ENCODE results near the gene JMJD1C.
"Not testable (repeated sequence)": the region's sequence is repeated elsewhere in the genome, so short reads cannot be mapped to it uniquely, and the experiment has no call there.

JMJD1C gene, protein sequence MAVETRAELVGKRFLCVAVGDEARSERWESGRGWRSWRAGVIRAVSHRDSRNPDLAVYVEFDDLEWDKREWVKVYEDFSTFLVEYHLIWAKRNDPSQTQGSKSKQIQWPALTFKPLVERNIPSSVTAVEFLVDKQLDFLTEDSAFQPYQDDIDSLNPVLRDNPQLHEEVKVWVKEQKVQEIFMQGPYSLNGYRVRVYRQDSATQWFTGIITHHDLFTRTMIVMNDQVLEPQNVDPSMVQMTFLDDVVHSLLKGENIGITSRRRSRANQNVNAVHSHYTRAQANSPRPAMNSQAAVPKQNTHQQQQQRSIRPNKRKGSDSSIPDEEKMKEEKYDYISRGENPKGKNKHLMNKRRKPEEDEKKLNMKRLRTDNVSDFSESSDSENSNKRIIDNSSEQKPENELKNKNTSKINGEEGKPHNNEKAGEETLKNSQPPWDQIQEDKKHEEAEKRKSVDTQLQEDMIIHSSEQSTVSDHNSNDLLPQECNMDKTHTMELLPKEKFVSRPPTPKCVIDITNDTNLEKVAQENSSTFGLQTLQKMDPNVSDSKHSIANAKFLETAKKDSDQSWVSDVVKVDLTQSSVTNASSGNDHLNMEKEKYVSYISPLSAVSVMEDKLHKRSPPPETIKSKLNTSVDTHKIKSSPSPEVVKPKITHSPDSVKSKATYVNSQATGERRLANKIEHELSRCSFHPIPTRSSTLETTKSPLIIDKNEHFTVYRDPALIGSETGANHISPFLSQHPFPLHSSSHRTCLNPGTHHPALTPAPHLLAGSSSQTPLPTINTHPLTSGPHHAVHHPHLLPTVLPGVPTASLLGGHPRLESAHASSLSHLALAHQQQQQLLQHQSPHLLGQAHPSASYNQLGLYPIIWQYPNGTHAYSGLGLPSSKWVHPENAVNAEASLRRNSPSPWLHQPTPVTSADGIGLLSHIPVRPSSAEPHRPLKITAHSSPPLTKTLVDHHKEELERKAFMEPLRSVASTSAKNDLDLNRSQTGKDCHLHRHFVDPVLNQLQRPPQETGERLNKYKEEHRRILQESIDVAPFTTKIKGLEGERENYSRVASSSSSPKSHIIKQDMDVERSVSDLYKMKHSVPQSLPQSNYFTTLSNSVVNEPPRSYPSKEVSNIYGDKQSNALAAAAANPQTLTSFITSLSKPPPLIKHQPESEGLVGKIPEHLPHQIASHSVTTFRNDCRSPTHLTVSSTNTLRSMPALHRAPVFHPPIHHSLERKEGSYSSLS (N-terminal part only)

DNA sequence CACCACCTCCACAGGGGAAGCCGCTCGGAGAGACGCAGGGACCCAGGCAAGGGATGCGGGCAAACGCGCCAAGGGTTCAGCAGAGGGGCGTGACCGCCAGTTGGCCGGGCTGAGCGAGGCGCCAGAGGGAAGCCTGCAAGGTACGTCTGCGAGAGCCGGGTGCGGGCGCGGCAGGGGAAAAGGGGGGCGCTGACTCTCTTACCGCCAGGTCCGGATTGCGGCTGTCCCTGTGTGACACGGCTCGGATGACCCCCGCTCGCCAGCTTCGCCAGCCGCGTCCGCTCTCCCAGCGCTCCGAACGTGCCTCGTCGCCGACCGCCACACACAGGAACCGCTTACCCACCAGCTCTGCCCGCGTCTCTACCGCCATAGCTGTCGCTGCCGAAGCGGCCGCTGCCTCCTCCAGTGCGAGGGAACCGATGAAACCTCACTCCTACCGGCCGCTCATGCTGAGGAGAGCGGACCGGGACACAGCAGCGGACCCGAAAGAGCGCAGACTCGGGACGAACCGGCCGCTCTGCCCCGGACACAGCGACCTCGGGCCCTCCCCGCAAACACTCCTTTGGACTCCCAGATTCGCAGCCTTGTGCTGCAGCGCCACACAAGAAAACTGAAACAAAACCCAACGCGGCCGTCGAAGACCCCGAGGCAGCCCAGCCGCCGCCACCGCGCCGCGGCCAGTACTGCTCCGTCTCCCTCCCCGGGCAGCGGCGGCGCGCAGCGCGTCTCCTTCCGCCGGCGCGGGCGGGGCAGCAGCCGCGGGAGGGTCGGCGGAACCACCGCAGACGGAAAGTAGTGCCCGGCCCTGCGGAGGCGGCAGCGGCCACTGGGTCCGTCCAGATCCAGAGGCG, at the start of gene JMJD1C:
Gene JMJD1C, minus strand, starts transcription at position 685 of the 851 bp plus-strand sequence. Its CDS starts 315 bp downstream, at position 370.
- peak; percentile 30 for DNase-seq

DNA sequence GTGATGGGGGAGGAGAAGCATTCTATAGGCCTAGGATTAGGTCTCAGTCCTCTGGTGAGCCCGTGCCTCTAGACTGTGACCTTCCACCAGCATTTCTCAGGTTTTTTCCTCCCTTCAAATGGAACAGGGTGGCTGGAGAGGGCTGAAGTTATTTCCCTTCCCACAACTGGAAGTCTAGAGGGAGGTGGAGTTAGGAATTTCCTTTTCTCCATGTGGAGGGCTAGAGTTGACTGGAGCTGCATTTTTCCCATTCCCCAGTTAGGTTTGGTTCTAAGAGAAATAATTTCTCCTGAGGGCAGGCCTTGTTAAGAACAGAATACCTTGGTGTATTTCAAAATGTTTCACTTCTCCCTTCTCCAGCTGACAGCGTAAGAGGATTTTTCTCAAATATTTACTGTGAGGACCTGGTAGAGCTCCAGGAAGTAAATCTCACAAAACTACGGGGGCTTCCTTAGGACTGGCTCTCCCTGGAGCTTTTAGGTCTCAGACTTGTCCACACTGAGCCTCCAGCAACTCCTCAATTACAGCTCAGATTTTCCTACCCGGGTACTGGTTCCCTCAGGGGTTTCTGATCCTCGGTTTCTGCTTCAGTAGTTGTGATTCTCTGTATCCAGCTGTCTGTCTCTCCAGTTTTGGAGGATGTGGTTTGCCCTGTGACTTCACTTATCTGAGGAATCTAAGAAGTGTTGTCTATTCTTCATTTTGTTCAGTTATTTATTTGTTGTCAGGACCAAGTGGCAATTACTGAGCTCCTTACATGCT, 49.4 kb upstream of the JMJD1C start:
- no peak for DNase-seq

DNA sequence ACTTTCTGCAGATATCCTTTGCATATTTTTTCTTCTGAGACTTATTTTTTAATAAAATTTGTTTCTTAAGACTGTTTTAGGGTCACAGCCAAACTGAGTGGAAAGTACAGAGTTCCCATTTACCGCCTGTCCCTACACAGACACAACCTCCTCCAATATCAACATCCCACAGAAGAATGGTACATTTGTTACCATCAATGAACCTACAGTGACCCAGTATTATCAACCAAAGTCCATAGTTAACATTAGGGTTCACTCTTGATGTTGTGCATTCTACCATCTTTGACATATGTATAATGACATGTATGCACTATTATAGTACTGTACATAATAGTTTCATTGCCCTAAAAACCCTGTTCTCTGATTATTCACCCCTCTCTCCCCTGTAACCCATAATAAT, 40.8 kb upstream of the JMJD1C start:
- DNase-seq, result no peak

DNA sequence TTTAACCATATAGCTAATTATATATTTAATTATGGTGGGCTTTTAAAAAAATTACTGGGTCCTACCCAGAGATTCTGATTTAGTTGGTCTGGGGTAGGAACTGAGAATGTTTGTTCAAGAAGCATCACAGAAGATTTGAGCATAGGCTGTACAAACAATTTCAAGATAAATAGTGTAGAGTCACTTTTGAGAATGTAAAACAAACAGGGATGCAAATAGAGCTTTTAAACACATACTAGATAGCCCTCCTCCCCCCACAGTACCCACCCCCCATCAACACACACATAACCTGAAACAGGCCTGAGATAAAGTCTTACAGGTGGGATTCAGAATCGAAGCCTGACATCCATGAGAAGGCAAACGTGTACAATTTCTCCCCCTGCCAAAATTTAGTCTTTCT, 39.8 kb upstream of the JMJD1C start:
- no peak for DNase-seq

DNA sequence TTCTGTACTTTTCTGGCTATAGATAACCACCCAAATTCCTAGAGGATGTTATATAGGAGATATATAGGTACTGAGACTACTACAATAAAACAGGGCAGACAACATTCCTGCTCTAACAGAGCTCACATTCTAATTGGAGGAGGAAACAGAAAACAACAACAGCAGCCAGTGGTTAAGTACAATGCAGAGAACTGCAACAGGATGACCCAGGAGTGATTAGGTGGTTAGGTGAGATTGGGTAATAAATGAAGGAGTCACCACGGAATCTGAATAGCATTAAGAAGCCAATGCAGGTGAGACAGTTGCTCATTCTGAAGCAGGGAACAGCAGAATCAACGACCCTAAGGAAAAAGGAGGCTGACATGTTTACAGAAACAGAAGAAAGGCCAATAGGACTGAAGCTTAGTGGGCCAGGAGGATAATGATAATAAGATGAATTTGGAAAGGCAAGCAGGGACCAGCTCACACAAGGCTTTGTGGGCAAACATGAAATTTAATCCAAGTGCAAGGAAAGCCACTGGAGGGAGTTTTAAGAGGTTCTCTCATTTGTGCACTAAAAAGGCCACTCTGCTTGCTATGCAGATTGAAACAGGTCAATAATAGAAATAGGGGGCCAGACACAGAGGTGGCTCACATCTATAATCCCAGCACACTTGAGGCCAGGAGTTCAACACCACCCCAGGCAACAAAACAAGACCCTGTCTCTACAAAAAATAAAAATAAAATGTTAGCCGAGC, 38.5 kb upstream of the JMJD1C start:
- no peak for DNase-seq

DNA sequence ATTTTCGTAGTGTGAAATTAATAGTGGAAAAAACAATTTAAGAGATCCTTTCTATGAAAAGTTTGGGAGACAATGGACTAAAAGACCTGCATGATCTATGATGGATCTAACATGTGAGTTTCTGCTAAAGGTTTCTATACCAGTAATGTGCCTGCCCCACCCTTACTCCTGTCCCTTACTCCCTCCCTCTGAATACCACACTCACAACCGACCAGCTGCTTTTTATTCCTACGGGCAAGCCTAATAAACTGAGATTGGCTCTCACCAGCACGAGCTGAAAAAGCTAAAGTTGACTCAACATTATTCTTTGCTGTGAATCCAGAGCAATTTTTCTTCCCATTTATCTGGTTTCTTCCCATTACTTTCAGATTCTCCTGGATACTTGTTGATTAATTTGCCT, 37.6 kb upstream of the JMJD1C start:
- no peak for DNase-seq

DNA sequence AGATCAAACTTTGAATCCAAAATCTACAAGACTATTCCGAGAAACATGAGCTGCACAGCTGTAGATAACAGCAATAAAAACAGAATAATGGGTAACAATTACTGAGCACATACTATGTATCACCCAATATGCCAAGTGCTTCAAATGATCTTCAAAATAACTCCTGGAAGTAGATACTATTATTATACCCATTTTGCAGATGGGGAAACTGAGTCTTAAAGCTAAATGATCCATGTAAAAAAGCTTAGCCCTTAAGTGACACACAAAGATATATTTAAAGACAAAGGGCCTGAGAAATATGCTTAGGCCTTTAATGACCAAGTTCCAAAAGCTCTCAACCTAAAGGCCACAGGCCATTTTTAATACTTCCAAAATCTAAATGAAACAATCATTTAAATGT, 37.1 kb upstream of the JMJD1C start:
- no peak for DNase-seq

DNA sequence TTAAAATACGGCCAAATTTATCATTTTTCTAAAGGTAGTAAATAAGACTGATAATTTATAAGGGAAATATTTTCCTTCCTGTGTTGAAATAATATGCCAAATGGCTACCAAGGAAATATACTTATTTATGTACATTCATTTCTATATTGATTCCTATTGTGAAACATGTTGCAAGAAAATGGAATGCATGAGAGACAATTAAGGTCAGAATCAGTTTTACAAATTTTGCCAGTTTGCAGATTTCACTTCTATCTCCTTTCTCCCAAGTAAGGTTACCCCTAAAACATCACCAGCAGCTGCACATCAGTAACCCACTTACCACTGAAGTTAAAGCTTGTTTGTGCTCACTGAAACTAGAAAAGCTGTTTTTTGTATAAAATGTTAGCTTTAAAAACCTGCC, 36.2 kb upstream of the JMJD1C start:
- no peak for DNase-seq

DNA sequence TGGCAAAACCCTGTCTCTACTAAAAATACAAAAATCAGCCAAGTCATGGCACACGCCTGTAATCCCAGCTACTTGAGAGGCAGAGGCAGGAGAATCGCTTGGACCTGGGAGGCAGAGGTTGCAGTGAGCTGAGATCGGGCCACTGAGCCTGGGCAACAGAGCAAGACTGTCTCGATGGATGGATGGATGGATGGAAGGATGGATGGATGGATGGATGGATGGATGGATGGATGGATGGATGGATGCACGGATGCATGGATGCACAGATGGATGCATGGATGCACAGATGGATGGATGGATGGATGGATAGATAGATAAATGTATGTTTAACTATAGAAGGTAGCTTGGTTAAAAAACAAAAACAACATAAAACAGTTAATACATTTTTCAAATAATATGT, 34.8 kb upstream of the JMJD1C start:
- DNase-seq, result not testable (repeated sequence)

DNA sequence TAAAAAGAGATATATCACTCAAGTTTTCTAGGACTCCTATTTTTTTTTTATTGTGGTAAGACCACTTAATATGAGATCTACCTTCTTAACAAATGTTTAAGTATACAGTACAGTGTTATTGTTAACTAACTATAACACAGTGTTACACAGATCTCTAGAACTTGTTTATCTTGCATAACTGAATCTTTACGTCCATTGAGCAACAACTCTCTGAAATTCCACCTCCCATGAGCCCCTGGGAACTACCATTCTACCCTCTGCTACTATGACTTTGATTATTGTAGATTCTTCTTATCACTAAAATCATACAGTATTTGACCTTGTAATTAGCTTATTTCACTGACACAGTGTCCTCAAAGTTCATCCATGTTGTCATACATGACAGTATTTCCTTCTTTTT, 32.9 kb upstream of the JMJD1C start:
- no peak for DNase-seq

DNA sequence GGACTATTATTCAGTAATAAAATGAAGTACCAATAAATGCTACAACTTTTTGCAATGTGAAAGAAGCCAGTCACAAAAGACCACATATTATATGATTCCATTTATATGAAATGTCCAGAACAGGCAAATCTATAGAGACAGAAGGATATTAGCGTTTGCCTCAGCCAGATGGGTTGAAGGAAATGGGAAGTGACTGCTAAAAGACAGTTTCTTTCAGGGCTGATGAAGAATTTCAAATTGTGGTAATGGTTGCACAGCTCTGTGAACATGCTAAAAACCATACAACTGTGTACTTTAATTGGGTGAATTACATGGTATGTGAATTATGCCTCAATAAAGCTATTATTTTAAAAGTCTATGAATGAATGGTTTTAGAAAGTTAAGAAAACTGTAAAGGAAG, 31.5 kb upstream of the JMJD1C start:
- no peak for DNase-seq

DNA sequence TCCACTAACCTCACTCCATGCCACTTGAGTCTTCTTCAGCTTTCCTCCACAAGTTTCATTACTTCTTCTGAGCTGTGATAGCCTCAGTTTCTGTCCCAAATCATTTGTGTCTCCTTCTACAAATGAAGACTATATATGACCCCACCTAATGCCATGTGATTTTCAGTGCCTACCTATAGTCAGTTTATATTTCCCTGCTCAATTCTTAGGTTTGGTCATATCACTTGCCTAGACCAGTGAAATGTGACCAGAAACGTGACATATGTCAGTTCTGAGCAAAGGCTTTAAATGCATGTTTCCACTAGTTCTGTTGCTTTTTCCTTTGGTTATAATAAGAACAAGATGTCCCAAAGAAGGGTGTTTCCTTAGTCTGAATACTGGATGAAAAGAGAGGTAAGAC, 30.8 kb upstream of the JMJD1C start:
- DNase-seq, result no peak

DNA sequence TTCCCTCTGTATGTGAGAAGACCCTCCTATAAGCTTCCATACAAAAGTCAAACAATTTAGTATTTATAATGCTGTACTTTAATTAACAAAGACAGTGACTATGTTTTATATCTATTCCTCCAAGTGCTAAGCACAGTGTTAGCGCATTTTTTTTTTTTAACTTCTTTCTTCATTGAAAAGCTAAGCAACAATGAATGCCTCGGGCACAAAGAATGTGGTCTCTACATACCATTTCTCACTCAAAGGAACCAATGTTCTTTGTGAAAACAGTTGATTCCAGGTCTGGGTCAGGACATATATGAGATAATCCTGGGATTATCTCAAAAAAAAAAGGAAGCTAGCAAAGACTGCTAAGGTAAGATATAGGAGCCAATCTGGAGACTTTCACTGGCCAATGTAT, 29.2 kb upstream of the JMJD1C start:
- DNase-seq, result no peak

DNA sequence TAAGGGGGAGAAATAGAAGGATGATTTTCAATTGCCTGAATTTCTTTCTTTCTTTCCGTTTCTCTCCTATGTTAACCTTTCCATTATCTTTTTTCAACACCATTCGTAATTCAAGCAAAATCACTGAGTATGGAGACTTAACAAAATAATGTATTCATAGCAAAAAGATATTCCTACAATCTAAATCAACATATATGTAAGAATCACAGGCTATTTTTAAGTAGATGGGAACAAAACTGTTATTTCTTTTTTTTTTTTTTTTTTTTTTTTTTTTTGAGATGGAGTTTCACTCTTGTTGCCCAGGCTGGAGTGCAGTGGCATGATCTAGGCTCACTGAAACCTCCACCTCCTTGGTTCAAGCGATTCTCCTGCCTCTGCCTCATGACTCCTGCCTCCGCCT, 27.2 kb upstream of the JMJD1C start:
- DNase-seq, result no peak

DNA sequence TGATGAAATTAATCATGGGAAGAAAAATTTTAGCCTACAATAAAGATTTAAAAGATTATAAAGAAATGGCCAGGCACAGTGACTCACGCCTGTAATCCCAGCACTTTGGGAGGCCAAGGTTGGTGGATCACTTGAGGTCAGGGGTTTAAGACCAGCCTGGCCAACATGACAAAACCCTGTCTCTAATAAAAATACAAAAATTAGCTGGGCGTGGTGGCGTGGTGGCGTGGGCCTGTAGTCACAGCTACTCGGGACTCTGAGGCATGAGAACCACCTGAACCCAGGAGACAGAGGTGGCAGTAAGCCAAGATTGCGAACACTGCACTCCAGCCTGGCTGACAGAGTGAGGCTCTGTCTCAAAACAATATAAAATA, 26.5 kb upstream of the JMJD1C start:
- DNase-seq, result not testable (repeated sequence)

DNA sequence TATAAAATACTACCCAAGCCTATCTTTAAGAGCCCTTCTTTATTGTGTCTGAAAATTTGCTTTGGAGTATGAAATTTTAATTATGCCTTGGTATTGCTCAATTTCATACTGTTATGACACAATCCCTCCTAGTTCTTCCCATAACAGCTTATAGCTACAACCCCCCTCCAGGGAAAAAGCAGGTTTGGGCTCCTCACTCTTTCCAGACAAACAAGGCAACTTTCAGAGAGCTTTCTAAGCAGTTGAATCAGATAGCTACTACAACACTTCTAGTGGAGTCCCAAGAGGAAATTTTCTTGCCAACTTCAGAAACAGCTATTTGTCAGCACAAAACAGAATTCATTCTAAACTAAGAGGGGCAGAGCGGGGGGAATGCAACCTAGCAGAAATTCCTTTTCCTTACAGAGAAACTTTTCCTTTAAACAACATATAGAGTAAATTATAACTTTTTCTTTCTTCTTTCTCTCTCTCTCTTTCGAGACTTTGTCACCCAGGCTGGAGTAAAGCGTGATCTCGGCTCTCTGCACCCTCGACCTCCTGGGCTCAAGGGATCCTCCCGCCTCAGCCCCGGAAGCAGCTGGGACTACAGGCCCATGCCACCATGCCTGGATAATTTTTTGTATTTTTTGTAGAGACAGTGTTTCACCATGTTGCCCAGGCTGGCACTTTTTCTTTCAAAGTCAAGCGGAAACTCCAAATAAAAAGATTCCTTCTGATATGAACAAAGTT, 26.0 kb upstream of the JMJD1C start:
- no peak for DNase-seq

DNA sequence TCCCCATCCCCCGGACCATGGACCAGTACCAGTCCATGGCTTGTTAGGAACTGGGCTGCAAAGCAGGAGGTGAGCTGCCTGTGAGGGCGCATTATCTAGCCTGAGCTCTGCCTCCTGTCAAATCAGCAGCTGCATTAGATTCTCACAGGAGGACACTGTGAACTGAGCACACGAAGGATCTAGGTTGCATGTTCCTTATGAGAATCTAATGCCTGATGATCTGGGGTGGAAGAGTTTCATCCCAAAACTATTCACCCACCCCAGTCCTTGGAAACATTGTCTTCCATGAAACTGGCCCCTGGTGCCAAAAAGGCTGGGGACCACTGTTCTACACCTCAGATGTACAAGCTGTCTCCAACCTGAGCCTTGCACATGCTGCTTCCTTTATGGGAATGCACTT, 24.1 kb upstream of the JMJD1C start:
- no peak for DNase-seq

DNA sequence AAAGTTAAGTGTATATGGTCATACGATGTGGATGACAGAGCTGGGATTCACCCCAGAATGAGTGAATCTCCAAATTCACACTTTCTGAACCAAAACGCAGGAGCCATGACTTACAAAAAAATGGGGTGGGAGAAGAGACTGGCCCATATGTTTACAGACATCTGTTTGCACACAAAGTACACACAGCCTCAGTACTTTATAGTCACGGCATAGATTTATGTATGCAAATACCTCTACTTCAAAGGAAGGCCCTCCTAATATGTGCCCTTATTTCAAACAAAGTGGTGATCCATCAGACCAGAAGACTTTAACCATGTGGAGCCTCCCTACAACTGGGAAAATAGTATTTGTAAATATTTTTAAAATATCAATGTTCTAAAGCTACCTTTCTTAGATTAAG, 22.2 kb upstream of the JMJD1C start:
- no peak for DNase-seq

DNA sequence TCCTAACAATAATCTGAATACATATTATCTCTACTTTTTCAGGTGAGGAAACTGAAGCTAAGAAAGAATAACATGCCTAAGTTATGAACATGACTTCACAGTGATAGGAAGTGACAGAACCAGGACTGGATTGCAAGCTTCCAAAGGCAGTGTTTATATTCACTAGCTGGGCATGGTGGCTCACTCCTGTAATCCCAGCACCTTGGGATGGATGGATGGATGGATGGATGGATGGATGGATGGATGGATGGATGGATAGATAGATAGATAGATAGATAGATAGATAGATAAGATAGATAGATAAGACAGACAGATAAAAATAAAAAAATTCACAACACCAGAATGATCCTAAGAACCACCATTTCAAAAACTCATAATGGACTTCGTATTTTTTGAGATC, 18.2 kb upstream of the JMJD1C start:
- DNase-seq, result no peak

DNA sequence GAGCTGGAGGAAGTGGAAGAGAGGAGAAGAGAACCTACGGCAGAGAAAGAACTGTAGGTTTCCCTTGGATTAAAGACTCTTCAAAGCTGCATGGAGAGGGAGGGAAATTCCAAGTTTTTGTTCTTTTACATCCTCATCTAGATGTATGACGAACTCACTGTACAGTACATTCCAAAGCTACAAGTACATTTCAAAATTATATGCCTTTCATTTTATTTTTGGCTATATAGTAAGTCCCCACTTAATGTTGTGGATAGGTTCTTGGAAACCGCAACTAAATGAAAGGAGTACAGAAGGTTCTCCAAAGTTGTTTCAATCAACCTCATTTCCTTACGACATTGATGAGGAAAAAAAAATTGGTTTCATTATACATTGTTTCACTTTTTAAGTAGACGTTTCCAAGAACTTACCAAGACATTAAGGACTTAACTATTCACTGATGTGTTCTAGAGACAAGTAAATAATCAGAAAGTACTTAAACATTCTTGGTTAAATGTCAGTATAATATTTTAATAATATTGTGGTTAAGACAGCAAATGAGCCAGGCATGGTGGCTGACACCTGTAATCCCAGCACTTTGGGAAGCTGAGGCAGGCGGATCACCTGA, 16.1 kb upstream of the JMJD1C start:
- DNase-seq, result no peak
